Vagina (tissue), 2 donors: ENCODE data around the gene KLHL22. TPM values are rescaled to one million over a fixed set of nuclear protein-coding genes. Genes with fewer than 3 reads are reported as not detected.

ENCODE experiments used
- DNase-seq, 2 donors: peaks; one replicate each; pipeline ENCODE4 v3.0.0-alpha.2; 2017; ENCODE audit errors: extremely low spot score in 2 of 2
- H3K27ac ChIP-seq: fragments of 200-600 bp; sonication (generic); one replicate; pipeline ENCODE4 v1.5.1; 2019
- H3K27me3 ChIP-seq: fragments of 200-600 bp; sonication (generic); one replicate; pipeline ENCODE4 v1.5.1; 2019
- H3K36me3 ChIP-seq, 2 donors: fragments of 200-600 bp; sonication (generic); one replicate each; pipeline ENCODE4 v1.5.1; 2017 to 2019
- H3K4me1 ChIP-seq: fragments of 200-600 bp; sonication (generic); one replicate; pipeline ENCODE4 v1.5.1; 2019
- H3K4me3 ChIP-seq, 2 donors: fragments of 200-600 bp; sonication (generic); 1 replicate in 1 of 2; 2 replicates in 1 of 2; pipeline ENCODE4 v1.5.1; 2016 to 2019
- H3K9me3 ChIP-seq: fragments of 200-600 bp; sonication (generic); one replicate; pipeline ENCODE4 v1.5.1; 2019
- CTCF ChIP-seq, 3 experiments: fragments of 450-650 bp in 2 of 3; fragments of 200-600 bp in 1 of 3; sonication (generic) in 1 of 3; IDR thresholded peaks; one replicate each; pipeline ENCODE4 v1.5.1; 2017 to 2019; ENCODE audit warnings: antibody characterized with exemption in 3 of 3, mild to moderate bottlenecking in 2 of 3, moderate library complexity in 2 of 3
- POLR2A ChIP-seq, 2 donors: fragments of 450-650 bp; IDR thresholded peaks; one replicate each; pipeline ENCODE4 v1.6.1; 2017; ENCODE audit warnings: antibody characterized with exemption in 2 of 2, mild to moderate bottlenecking in 2 of 2, moderate library complexity in 2 of 2
- POLR2AphosphoS5 ChIP-seq, 2 donors: sonication (generic); formaldehyde crosslinking; IDR thresholded peaks; one replicate each; pipeline ENCODE4 v1.9.0; 2017; ENCODE audit warnings: antibody characterized with exemption in 2 of 2, mild to moderate bottlenecking in 2 of 2, low read depth in 1 of 2; ENCODE audit not compliant: insufficient read depth in 1 of 2
- intact Hi-C: fragments of 100-400 bp; cut with DNase I; formaldehyde crosslinking; loops from one replicate; pipeline ENCODE4 v1.15.1; 2023
- total RNA-seq: library from RNA; depleted of rRNA; stranded (reverse); fragments of >200 nt; gene quantifications from one replicate; pipeline ENCODE4 v1.2.3, GENCODE V29; 2016

The KLHL22 gene
- total RNA-seq, 1 donor from 2014 or later = 20.1 TPM

GRCh38 chr22:20490941-20491307 lies 4.7 kb downstream of the KLHL22 start:
- Histone ChIP-seq H3K9me3 (no peaks in the 10 kb centered on the region), H3K27me3 (no peaks in the 10 kb centered on the region), H3K27ac (no peak overlapping the region), H3K4me3 (no peak overlapping the region), H3K36me3 (no peaks in the 10 kb centered on the region), H3K4me1 (peaks cover 29% of the 10 kb centered on the region)
- no peak for TF ChIP-seq CTCF (IDR thresholded peaks at IDR 0.05)
- TF ChIP-seq POLR2A (IDR thresholded peaks at IDR 0.05) = no peak
- no peak for TF ChIP-seq POLR2AphosphoS5 (IDR thresholded peaks at IDR 0.05; ENCODE audit: insufficient read depth in 1 of 2, low read depth in 1 of 2)
- intact Hi-C loops = loop anchor here (10.0 kb wide), 1 partner anchor 66 kb away; no protein-coding TSS in a partner anchor
- DNase-seq = no peak

- no peak for TF ChIP-seq POLR2A (IDR thresholded peaks at IDR 0.05)
- TF ChIP-seq CTCF (IDR thresholded peaks at IDR 0.05) = no peak
- intact Hi-C loops = loop anchor here (10.0 kb wide), 1 partner anchor 66 kb away; no protein-coding TSS in a partner anchor
- H3K27me3 ChIP-seq = no peaks in the 10 kb centered on the region
- no peak overlapping the region for H3K4me3 ChIP-seq
- peaks cover 29% of the 10 kb centered on the region for H3K4me1 ChIP-seq
- DNase-seq = no peak
- no peaks in the 10 kb centered on the region for H3K9me3 ChIP-seq
- no peaks in the 10 kb centered on the region for H3K36me3 ChIP-seq
- no peak overlapping the region for H3K27ac ChIP-seq
Measured at GRCh38 chr22:20490183-20490940, 5.2 kb downstream of the KLHL22 start.

GRCh38 chr22:20488946-20489345 lies 6.6 kb downstream of the KLHL22 start:
- intact Hi-C loops = no loop called here
- TF ChIP-seq CTCF (IDR thresholded peaks at IDR 0.05) (no peak), POLR2A (IDR thresholded peaks at IDR 0.05) (no peak), POLR2AphosphoS5 (IDR thresholded peaks at IDR 0.05; ENCODE audit: insufficient read depth in 1 of 2, low read depth in 1 of 2) (no peak)
- Histone ChIP-seq H3K4me1 (peaks cover 18% of the 10 kb centered on the region), H3K27ac (no peak overlapping the region), H3K36me3 (no peaks in the 10 kb centered on the region), H3K27me3 (no peaks in the 10 kb centered on the region), H3K4me3 (no peak overlapping the region), H3K9me3 (no peaks in the 10 kb centered on the region)
- no peak for DNase-seq

GRCh38 chr22:20487715-20488114 lies 7.9 kb downstream of the KLHL22 start:
- H3K36me3 ChIP-seq = no peaks in the 10 kb centered on the region
- intact Hi-C loops = no loop called here
- H3K4me3 ChIP-seq = no peak overlapping the region
- TF ChIP-seq POLR2A (IDR thresholded peaks at IDR 0.05) (no peak), POLR2AphosphoS5 (IDR thresholded peaks at IDR 0.05; ENCODE audit: insufficient read depth in 1 of 2, low read depth in 1 of 2) (no peak), CTCF (IDR thresholded peaks at IDR 0.05) (no peak)
- DNase-seq = no peak
- no peaks in the 10 kb centered on the region for H3K27me3 ChIP-seq
- peaks cover 10% of the 10 kb centered on the region for H3K4me1 ChIP-seq
- no peaks in the 10 kb centered on the region for H3K9me3 ChIP-seq
- H3K27ac ChIP-seq = no peak overlapping the region

- Histone ChIP-seq H3K36me3 (no peaks in the 10 kb centered on the region), H3K9me3 (no peaks in the 10 kb centered on the region), H3K27ac (no peak overlapping the region), H3K4me1 (no peaks in the 10 kb centered on the region), H3K4me3 (no peak overlapping the region), H3K27me3 (no peaks in the 10 kb centered on the region)
- TF ChIP-seq CTCF (IDR thresholded peaks at IDR 0.05) (no peak), POLR2AphosphoS5 (IDR thresholded peaks at IDR 0.05; ENCODE audit: insufficient read depth in 1 of 2, low read depth in 1 of 2) (no peak), POLR2A (IDR thresholded peaks at IDR 0.05) (no peak)
- DNase-seq = no peak
- intact Hi-C loops = no loop called here
Measured at GRCh38 chr22:20486229-20486628, 9.4 kb downstream of the KLHL22 start.
